ENCODE results near the gene SAMD13. TPM values are rescaled to one million over a fixed set of nuclear protein-coding genes. Genes with fewer than 3 reads are reported as not detected.

SAMD13 gene
- total RNA-seq, 1 donor from 2014 or later = 1.9 TPM

DNA sequence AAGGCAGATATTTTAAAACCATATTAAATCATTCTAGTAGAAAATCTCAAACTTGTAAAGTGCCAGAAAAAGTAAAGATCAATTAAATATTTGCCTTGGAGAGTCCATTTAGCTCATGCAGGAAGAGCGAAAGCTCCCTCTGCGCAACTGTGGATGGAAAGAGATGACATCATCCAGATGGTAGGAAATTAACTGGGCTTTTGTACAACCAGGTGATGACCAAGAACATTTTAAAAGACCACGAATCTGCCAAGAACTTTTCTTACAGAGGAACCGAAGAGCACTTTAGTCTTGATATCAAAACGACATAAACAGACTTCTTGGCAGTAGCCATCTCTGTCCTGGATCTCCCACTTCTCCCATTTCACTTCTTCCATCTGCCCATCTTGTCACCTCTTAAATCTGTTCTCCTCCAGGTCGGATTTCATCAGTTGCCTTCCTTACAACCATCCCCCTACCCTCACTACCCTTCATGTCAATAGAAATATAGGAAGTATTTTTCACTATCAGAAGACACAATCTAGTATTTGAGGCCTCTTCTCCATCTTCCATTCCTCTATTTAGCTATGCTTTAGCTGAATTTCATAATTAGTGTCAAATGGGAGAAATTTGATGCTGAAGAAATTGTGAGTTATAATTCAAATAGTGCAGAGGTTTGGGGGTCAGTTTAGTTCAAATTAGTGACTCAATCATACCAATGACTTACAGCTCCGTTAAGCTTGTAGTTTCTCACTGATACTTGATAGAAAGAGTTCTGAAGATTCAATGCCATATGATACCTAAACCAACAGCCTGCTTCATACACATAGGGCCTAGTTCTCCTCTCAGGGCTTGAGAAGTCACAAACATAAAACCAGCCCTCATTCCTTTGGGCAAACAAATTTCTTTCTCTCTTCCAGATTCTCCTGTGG lies 74.7 kb downstream of the SAMD13 start:
- TF ChIP-seq, protein P1, sequence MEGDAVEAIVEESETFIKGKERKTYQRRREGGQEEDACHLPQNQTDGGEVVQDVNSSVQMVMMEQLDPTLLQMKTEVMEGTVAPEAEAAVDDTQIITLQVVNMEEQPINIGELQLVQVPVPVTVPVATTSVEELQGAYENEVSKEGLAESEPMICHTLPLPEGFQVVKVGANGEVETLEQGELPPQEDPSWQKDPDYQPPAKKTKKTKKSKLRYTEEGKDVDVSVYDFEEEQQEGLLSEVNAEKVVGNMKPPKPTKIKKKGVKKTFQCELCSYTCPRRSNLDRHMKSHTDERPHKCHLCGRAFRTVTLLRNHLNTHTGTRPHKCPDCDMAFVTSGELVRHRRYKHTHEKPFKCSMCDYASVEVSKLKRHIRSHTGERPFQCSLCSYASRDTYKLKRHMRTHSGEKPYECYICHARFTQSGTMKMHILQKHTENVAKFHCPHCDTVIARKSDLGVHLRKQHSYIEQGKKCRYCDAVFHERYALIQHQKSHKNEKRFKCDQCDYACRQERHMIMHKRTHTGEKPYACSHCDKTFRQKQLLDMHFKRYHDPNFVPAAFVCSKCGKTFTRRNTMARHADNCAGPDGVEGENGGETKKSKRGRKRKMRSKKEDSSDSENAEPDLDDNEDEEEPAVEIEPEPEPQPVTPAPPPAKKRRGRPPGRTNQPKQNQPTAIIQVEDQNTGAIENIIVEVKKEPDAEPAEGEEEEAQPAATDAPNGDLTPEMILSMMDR (IDR thresholded peaks at IDR 0.05; ENCODE audit: insufficient read depth, low read length, poor library complexity, severe bottlenecking) = no peak
- Histone ChIP-seq H3K27me3 (ENCODE audit: control insufficient read depth, insufficient read depth, low read length) (no peaks in the 10 kb centered on the region), H3K4me3 (ENCODE audit: low read depth, low read length) (no peak overlapping the region), H3K36me3 (ENCODE audit: control insufficient read depth, insufficient read depth, low read length) (no peaks in the 10 kb centered on the region)
- no peak for DNase-seq (ENCODE audit: low read depth)

- TF ChIP-seq, protein P1 (IDR thresholded peaks at IDR 0.05; ENCODE audit: insufficient read depth, low read length, poor library complexity, severe bottlenecking) = no peak
- Histone ChIP-seq H3K36me3 (ENCODE audit: control insufficient read depth, insufficient read depth, low read length) (no peaks in the 10 kb centered on the region), H3K27me3 (ENCODE audit: control insufficient read depth, insufficient read depth, low read length) (no peaks in the 10 kb centered on the region), H3K4me3 (ENCODE audit: low read depth, low read length) (no peak overlapping the region)
- peak; percentile 38 for DNase-seq (ENCODE audit: low read depth)
Measured at GRCh38 chr1:84377480-84378095, 76.1 kb downstream of the SAMD13 start.

DNA sequence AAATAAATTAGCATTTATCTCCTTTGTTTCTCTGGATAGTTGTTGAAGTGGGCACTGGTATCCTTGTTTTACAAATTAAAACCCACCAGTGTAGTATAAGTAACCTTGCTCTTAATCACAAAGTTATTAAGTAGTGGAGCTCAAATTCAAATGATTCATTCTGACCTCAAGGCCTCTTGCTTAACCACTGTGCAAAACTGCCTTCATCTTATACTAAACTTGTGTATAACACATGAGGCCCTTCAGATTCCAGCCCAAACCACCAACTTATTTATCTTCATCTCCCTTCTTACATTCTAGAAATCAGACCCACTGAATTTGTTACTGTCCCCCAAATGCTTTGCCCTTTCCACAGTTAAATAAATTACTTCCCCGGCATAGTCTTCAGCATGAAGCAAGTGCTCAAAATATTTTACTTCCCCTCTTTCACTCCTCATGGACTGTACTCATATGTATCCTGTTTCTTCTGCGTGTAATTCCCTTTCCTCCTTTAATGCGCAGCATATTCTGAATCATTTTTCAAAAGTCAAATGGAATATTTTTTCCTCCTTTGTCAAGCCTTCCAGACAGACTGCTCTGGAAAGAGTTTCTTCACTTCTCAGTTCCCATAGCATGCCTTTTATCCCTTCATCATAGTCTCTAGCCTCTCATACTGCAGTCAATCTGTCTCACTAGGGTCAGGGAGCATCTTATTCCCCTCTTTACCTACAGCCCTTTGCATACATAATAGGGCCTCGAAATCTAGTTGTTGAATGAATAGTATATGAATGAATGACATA lies 77.8 kb downstream of the SAMD13 start:
- Histone ChIP-seq H3K27me3 (ENCODE audit: control insufficient read depth, insufficient read depth, low read length) (no peaks in the 10 kb centered on the region), H3K4me3 (ENCODE audit: low read depth, low read length) (no peak overlapping the region), H3K36me3 (ENCODE audit: control insufficient read depth, insufficient read depth, low read length) (no peaks in the 10 kb centered on the region)
- DNase-seq (ENCODE audit: low read depth) = peak; percentile 76
- TF ChIP-seq, protein P1 (IDR thresholded peaks at IDR 0.05; ENCODE audit: insufficient read depth, low read length, poor library complexity, severe bottlenecking) = no peak

DNA sequence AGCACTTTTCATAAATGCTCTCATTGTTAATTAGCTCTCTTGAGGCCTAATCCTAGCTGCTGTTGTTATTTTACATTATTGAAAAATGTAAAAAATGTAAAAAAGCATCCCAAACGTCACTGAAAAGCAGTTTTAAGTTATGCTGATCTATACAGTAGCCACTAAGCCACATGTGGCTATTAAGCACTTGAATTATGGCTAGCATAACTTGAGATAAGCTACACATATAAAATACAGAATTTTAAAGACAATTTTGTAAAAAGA lies 78.3 kb downstream of the SAMD13 start:
- Histone ChIP-seq H3K27me3 (ENCODE audit: control insufficient read depth, insufficient read depth, low read length) (no peaks in the 10 kb centered on the region), H3K4me3 (ENCODE audit: low read depth, low read length) (no peak overlapping the region), H3K36me3 (ENCODE audit: control insufficient read depth, insufficient read depth, low read length) (no peaks in the 10 kb centered on the region)
- TF ChIP-seq, protein P1 (IDR thresholded peaks at IDR 0.05; ENCODE audit: insufficient read depth, low read length, poor library complexity, severe bottlenecking) = no peak
- no peak for DNase-seq (ENCODE audit: low read depth)

DNA sequence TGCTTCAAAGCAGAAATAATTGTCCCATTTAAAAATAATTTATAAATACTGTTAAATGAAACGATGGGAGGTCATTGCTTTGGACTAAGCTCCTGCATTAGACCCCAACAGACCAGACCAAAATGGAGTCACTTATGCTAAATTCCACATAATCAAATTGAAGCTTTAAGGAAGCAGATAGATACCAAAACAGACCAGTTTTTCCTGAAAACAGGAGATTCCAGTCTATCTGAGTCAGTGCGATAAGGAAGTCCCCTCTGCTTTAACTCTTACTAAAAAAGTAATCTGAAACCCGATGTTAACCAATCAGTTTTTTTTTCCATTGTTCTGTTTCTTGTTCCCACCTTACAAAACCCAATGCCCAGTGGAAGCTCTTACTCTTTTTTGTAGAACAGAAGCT lies 80.6 kb downstream of the SAMD13 start:
- Histone ChIP-seq H3K36me3 (ENCODE audit: control insufficient read depth, insufficient read depth, low read length) (no peaks in the 10 kb centered on the region), H3K27me3 (ENCODE audit: control insufficient read depth, insufficient read depth, low read length) (no peaks in the 10 kb centered on the region), H3K4me3 (ENCODE audit: low read depth, low read length) (no peak overlapping the region)
- no peak for DNase-seq (ENCODE audit: low read depth)
- TF ChIP-seq, protein P1 (IDR thresholded peaks at IDR 0.05; ENCODE audit: insufficient read depth, low read length, poor library complexity, severe bottlenecking) = no peak
